HFFc6 (cell line): ENCODE measurements around the gene RCN1. TPM values are rescaled to one million over a fixed set of nuclear protein-coding genes. Genes with fewer than 3 reads are reported as not detected.
"Not testable (repeated sequence)": the region's sequence is repeated elsewhere in the genome, so short reads cannot be mapped to it uniquely, and the experiment has no call there.

Experiments used
- DNase-seq: peaks from one replicate; pipeline ENCODE4 v3.0.0-alpha.2; 2018
- H3K27ac Mint-ChIP-seq: 2 replicates; pipeline ENCODE4 v1.8.0; 2020; ENCODE audit warnings: mild to moderate bottlenecking, mixed read lengths
- H3K27me3 Mint-ChIP-seq: 2 replicates; pipeline ENCODE4 v1.8.0; 2021; ENCODE audit warnings: mild to moderate bottlenecking, moderate library complexity, mixed read lengths; ENCODE audit not compliant: insufficient read depth
- H3K36me3 Mint-ChIP-seq: 2 replicates; pipeline ENCODE4 v1.8.0; 2021; ENCODE audit warnings: low read depth, mixed read lengths
- H3K4me1 Mint-ChIP-seq: 2 replicates; pipeline ENCODE4 v1.8.0; 2020; ENCODE audit warnings: low read depth, mixed read lengths
- H3K4me3 Mint-ChIP-seq: 2 replicates; pipeline ENCODE4 v1.8.0; 2020; ENCODE audit warnings: mild to moderate bottlenecking, moderate library complexity, mixed read lengths
- H3K9me3 Mint-ChIP-seq: 2 replicates; pipeline ENCODE4 v1.8.0; 2020; ENCODE audit warnings: mild to moderate bottlenecking, mixed read lengths
- total RNA-seq, 6 experiments: library from RNA; stranded (reverse); fragmentation: NEBNext Ultra II Directional; extraction: Animal tissue kit (Norgen Biotek cat#: 25700); gene quantifications; 2 replicates in 1 of 6; 3 replicates in 5 of 6; pipeline ENCODE4 v1.2.3, GENCODE V29; 2021
- TF ChIP-seq, protein P1 (sequence below): fragments of 200-600 bp; sonication (generic); IDR thresholded peaks from 2 replicates; pipeline ENCODE4 v1.5.0; 2021; ENCODE audit warnings: antibody characterized with exemption, mild to moderate bottlenecking

Gene RCN1
- total RNA-seq, 6 experiments from 2014 or later = 212 to 294 (median 264) TPM

- H3K36me3 Mint-ChIP-seq = no peaks in the 10 kb centered on the region
- no peak for DNase-seq
- peaks cover 39% of the 10 kb centered on the region for H3K27me3 Mint-ChIP-seq
- H3K9me3 Mint-ChIP-seq = no peaks in the 10 kb centered on the region
- TF ChIP-seq, protein P1, sequence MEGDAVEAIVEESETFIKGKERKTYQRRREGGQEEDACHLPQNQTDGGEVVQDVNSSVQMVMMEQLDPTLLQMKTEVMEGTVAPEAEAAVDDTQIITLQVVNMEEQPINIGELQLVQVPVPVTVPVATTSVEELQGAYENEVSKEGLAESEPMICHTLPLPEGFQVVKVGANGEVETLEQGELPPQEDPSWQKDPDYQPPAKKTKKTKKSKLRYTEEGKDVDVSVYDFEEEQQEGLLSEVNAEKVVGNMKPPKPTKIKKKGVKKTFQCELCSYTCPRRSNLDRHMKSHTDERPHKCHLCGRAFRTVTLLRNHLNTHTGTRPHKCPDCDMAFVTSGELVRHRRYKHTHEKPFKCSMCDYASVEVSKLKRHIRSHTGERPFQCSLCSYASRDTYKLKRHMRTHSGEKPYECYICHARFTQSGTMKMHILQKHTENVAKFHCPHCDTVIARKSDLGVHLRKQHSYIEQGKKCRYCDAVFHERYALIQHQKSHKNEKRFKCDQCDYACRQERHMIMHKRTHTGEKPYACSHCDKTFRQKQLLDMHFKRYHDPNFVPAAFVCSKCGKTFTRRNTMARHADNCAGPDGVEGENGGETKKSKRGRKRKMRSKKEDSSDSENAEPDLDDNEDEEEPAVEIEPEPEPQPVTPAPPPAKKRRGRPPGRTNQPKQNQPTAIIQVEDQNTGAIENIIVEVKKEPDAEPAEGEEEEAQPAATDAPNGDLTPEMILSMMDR = no peak
- no peaks in the 10 kb centered on the region for H3K4me1 Mint-ChIP-seq
- no peak overlapping the region for H3K27ac Mint-ChIP-seq
- no peak overlapping the region for H3K4me3 Mint-ChIP-seq
Observed at GRCh38 chr11:32062540-32062939, 28.3 kb upstream of the RCN1 start.

DNA sequence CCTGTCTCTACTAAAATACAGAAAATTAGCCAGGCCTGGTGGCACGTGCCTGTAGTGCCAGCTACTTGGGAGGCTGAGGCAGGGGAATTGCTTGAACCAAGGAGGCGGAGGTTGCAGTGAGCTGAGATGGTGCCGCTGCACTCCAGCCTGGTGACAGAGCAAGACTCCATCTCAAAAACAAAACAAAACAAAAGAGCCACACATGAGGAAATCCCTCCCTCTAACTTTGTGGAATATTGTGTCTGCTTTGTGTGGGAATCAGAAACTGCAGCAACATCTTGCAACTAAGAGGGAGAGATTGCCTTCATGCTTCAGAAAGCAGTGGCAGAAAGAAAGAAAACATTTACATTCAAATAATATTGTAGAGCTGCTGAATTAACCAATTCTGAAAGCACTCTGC is 27.8 kb upstream of the RCN1 start:
- H3K27me3 Mint-ChIP-seq = peaks cover 35% of the 10 kb centered on the region
- not testable (repeated sequence) for H3K9me3 Mint-ChIP-seq, H3K27ac Mint-ChIP-seq

DNA sequence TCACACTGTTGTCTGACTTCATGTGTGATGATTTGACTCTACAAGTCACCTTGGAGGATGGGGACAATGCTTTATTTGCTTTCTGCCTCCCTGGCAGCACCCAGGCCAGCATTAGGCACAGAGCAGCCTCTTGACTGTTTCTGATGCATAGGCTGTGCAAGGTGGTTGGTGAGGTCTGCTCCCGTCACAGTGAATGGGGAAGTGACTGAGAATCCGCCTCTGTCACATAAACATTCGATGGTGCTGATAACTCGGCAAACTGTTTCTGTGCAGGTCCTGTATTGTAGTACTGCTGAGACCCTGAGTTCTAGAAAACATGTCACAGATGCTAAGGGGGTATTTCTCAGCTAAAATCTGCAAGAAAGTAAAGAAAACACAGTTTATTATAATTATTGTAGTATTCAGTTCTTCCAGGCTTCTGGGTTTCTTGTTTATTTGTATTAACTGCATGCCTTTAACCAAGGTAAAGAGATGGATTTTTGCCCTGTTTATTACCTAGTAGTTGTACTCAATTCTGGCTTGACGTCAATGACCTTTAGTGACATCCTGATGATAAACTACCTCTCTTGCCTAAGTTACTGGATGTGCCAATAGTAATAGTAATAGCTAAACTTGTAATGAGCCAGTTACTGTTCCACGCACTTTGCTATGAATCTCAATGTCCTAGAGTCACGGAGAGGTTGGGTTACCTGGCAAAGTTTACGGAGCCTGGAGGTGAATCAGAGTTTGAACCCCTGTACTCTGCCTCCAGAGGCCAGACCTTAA is 24.8 kb upstream of the RCN1 start:
- no peak overlapping the region for H3K4me3 Mint-ChIP-seq
- H3K36me3 Mint-ChIP-seq = no peaks in the 10 kb centered on the region
- no peak for DNase-seq
- H3K27ac Mint-ChIP-seq = no peak overlapping the region
- TF ChIP-seq, protein P1 = no peak
- peaks cover 48% of the 10 kb centered on the region for H3K27me3 Mint-ChIP-seq
- no peaks in the 10 kb centered on the region for H3K9me3 Mint-ChIP-seq
- no peaks in the 10 kb centered on the region for H3K4me1 Mint-ChIP-seq

More for the DNA sequence above, 27.8 kb upstream of the RCN1 start:
- not testable (repeated sequence) for H3K36me3 Mint-ChIP-seq, H3K4me3 Mint-ChIP-seq, H3K4me1 Mint-ChIP-seq, DNase-seq

DNA sequence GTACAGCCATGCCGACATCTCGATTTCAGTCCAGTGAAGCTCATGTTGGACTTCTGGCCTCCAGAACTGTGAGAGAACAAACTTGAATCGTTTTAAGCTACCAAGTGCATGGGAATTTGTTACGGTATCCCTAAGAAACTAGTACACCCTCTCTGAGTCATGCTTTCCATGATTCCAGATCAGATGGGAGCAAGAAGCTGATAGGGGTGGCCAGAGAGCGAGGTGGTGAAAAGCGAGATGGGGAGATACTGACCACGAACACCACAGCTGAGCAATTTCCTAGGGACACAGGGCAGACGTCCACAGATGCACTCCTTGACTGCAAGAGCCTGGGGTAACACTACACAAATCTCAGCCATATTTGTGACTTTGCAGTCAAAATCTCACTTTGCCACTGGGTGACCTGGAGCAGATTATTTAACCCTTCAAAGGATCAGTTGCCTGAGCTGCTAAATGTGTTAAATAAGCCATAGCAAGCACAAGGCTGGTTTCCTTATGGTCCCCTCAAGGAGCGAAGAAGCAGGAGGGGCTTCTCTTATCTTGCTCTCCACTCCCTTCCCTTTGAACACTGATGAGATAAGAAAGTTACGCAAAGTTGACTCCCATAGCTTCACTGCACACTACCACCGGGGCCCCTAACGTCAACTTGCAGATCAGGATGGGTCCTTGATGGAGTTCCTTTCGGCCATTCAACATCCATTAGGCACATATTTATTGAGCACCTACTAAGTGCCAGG is 22.6 kb upstream of the RCN1 start:
- H3K9me3 Mint-ChIP-seq = no peaks in the 10 kb centered on the region
- TF ChIP-seq, protein P1 = no peak
- peak; percentile 52 for DNase-seq
- no peaks in the 10 kb centered on the region for H3K36me3 Mint-ChIP-seq
- peaks cover 46% of the 10 kb centered on the region for H3K27me3 Mint-ChIP-seq
- no peak overlapping the region for H3K4me3 Mint-ChIP-seq
- H3K27ac Mint-ChIP-seq = no peak overlapping the region
- peaks cover 11% of the 10 kb centered on the region for H3K4me1 Mint-ChIP-seq

DNA sequence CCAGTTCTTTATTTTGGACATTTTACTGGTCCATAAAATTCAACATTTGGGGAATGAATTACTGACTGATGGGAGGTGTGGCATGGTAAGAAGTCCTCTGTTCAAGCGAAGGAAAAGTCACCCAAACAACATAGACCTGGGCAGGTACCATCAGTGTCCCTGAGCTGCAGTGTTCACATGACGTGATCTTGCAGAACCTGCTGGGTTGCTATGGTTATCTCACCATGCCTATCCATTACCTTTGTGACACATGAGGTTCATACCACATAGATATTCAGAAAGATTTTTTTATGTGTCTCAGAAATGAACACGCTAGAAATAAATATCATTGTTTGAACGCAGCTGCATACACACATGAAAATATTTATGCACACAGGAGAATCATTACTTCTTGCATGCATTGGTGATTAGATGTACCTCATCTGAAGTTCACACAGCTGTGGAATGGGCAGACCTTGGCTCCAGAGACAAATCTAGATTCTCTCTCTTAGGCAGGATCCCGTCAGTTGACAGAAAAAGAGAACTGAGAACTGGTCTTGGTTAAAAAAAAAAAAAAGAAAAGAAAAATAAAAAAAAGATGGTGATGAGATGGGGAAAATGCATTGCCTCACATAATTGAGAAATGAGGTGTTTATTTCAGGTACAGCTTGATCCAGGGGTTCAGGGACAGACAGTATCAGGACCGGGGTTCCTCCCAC is 21.4 kb upstream of the RCN1 start:
- TF ChIP-seq, protein P1 = no peak
- peaks cover 47% of the 10 kb centered on the region for H3K27me3 Mint-ChIP-seq
- peaks cover 11% of the 10 kb centered on the region for H3K4me1 Mint-ChIP-seq
- no peaks in the 10 kb centered on the region for H3K36me3 Mint-ChIP-seq
- no peak overlapping the region for H3K4me3 Mint-ChIP-seq
- H3K27ac Mint-ChIP-seq = no peak overlapping the region
- no peaks in the 10 kb centered on the region for H3K9me3 Mint-ChIP-seq
- no peak for DNase-seq
